DOHH2 (cell line): Measurements from ENCODE around the gene MAP2K3.

Source experiments
- H3F3A ChIP-seq: fragments of 200-600 bp; sonication (generic), shearing (Covaris generic); 2 replicates; pipeline ENCODE4 v1.6.0; 2016; ENCODE audit warnings: antibody characterized with exemption, mild to moderate bottlenecking; ENCODE audit not compliant: control insufficient read depth, insufficient read depth
- H3K27ac ChIP-seq: fragments of 200-600 bp; sonication (generic); 2 replicates; pipeline ENCODE4 v1.5.1; 2014; ENCODE audit warnings: low read depth, mild to moderate bottlenecking, low read length, moderate library complexity
- H3K27me3 ChIP-seq: fragments of 200-600 bp; sonication (generic); 2 replicates; pipeline ENCODE4 v1.6.1; 2014; ENCODE audit warnings: mild to moderate bottlenecking, low read length, mixed read lengths; ENCODE audit not compliant: control insufficient read depth
- H3K36me3 ChIP-seq: fragments of 200-600 bp; sonication (generic); 2 replicates; pipeline ENCODE4 v1.6.1; 2014; ENCODE audit warnings: mild to moderate bottlenecking, low read length, moderate library complexity, mixed read lengths; ENCODE audit not compliant: control insufficient read depth
- H3K4me1 ChIP-seq: fragments of 200-600 bp; sonication (generic); 2 replicates; pipeline ENCODE4 v1.6.1; 2014; ENCODE audit warnings: mild to moderate bottlenecking, low read length, mixed read lengths; ENCODE audit not compliant: control insufficient read depth
- H3K4me2 ChIP-seq: fragments of 200-600 bp; sonication (generic); 2 replicates; pipeline ENCODE4 v1.6.0; 2014; ENCODE audit warnings: mild to moderate bottlenecking, low read length, moderate library complexity
- H3K4me3 ChIP-seq: fragments of 200-600 bp; sonication (generic); 2 replicates; pipeline ENCODE4 v1.5.1; 2014; ENCODE audit warnings: mild to moderate bottlenecking, low read length, mixed read lengths
- H3K79me2 ChIP-seq: fragments of 200-600 bp; sonication (generic); 2 replicates; pipeline ENCODE4 v1.6.1; 2014; ENCODE audit warnings: mild to moderate bottlenecking, low read length, mixed read lengths; ENCODE audit not compliant: control insufficient read depth
- H3K9me2 ChIP-seq: fragments of 200-600 bp; sonication (generic); replicated peaks from 2 replicates; pipeline ENCODE4 v1.6.1; 2014; ENCODE audit warnings: mild to moderate bottlenecking, low read length, mixed read lengths; ENCODE audit not compliant: control insufficient read depth
- H3K9me3 ChIP-seq: fragments of 200-600 bp; sonication (generic); 2 replicates; pipeline ENCODE4 v1.6.1; 2014; ENCODE audit warnings: antibody characterized with exemption, low read length, mixed read lengths; ENCODE audit not compliant: control insufficient read depth, insufficient read depth
- H4K20me1 ChIP-seq: fragments of 200-600 bp; sonication (generic); 2 replicates; pipeline ENCODE4 v1.6.0; 2014; ENCODE audit warnings: low read depth, mild to moderate bottlenecking, antibody characterized with exemption, low read length, moderate library complexity; ENCODE audit not compliant: control insufficient read depth, insufficient read depth
- EZH2phosphoT487 ChIP-seq: fragments of 200-600 bp; sonication (generic); IDR thresholded peaks from 2 replicates; pipeline ENCODE4 v1.6.1; 2017; ENCODE audit warnings: borderline replicate concordance, mild to moderate bottlenecking, antibody characterized with exemption, low read length, moderate library complexity, mixed read lengths
- TF ChIP-seq, protein P1 (sequence below): fragments of 200-600 bp; sonication (generic); IDR thresholded peaks from one replicate; pipeline ENCODE4 v1.5.1; 2014; ENCODE audit warnings: antibody characterized with exemption, mild to moderate bottlenecking, low read depth, low read length; ENCODE audit not compliant: poor library complexity, severe bottlenecking

The MAP2K3 gene

DNA sequence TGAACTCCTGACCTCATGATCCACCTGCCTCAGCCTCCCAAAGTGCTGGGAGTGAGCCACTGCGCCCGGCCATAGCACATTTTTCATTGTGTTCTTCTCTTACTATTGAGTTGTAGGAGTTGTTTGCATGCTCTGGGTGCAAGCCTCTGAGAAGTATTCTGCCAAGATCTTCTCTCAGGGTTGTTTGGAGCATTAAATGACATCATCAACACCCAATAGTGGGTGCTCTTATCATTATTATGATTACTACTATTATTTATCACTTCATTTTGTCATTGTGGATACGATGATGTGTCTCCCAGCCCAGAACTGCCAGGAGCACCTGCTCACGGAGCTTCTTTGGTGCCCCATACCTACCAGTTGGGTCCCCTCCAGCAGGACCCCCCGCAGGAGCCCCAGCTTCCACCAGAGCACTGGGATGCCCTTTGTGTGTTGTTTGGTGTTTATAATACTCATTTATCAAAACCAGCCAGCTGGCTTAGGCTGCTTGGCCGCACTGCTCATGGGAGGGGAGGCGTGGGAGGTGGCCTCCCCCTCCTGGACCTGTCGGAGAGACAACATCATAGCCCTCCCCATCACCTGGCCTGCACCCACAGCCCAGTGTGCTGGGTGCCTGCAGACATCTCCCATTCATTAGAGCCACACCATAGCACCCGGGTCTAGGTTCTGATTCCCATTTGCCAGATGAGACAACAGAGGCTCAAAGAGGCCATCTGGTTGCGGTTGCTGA lies 12.9 kb upstream of the MAP2K3 start:
- Histone ChIP-seq H3F3A (no peaks in the 10 kb centered on the region), H3K9me3 (no peaks in the 10 kb centered on the region), H3K4me3 (no peak overlapping the region), H3K27me3 (0 out of 2 replicates have a peak, but pooled peaks cover 5% of the 10 kb centered on the region), H3K4me2 (no peak overlapping the region), H4K20me1 (no peaks in the 10 kb centered on the region), H3K36me3 (no peaks in the 10 kb centered on the region), H3K79me2 (no peaks in the 10 kb centered on the region), H3K9me2 (no peaks in the 10 kb centered on the region), H3K27ac (no peak overlapping the region), H3K4me1 (peaks cover 36% of the 10 kb centered on the region)
- TF ChIP-seq EZH2phosphoT487: no peak
- TF ChIP-seq, protein P1, sequence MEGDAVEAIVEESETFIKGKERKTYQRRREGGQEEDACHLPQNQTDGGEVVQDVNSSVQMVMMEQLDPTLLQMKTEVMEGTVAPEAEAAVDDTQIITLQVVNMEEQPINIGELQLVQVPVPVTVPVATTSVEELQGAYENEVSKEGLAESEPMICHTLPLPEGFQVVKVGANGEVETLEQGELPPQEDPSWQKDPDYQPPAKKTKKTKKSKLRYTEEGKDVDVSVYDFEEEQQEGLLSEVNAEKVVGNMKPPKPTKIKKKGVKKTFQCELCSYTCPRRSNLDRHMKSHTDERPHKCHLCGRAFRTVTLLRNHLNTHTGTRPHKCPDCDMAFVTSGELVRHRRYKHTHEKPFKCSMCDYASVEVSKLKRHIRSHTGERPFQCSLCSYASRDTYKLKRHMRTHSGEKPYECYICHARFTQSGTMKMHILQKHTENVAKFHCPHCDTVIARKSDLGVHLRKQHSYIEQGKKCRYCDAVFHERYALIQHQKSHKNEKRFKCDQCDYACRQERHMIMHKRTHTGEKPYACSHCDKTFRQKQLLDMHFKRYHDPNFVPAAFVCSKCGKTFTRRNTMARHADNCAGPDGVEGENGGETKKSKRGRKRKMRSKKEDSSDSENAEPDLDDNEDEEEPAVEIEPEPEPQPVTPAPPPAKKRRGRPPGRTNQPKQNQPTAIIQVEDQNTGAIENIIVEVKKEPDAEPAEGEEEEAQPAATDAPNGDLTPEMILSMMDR: no peak

DNA sequence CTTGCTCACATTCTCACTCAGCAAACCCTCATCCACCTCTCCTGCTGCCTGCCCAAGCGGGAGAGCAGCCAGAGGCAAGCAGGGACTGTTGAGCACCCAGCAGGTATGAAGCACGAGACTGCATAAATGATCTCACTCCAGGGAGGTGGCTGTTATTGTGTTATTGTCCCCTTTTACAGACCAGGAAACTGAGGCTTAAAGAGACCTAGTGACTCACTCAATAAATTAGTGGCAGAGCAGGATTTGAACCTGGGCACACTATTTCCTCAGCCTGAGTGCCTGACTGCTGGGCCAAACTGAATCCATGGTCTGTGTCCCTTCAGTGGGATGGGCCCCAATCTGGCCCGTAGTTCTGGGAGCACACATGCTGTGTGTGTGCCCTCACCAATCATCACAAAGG lies 12.3 kb upstream of the MAP2K3 start:
- Histone ChIP-seq H4K20me1 (no peaks in the 10 kb centered on the region), H3K36me3 (no peaks in the 10 kb centered on the region), H3F3A (no peaks in the 10 kb centered on the region), H3K9me2 (no peaks in the 10 kb centered on the region), H3K27ac (no peak overlapping the region), H3K4me1 (peaks cover 34% of the 10 kb centered on the region), H3K9me3 (no peaks in the 10 kb centered on the region), H3K79me2 (no peaks in the 10 kb centered on the region), H3K27me3 (0 out of 2 replicates have a peak, but pooled peaks cover 5% of the 10 kb centered on the region), H3K4me2 (no peak overlapping the region), H3K4me3 (no peak overlapping the region)
- no peak for TF ChIP-seq EZH2phosphoT487
- TF ChIP-seq, protein P1: no peak

DNA sequence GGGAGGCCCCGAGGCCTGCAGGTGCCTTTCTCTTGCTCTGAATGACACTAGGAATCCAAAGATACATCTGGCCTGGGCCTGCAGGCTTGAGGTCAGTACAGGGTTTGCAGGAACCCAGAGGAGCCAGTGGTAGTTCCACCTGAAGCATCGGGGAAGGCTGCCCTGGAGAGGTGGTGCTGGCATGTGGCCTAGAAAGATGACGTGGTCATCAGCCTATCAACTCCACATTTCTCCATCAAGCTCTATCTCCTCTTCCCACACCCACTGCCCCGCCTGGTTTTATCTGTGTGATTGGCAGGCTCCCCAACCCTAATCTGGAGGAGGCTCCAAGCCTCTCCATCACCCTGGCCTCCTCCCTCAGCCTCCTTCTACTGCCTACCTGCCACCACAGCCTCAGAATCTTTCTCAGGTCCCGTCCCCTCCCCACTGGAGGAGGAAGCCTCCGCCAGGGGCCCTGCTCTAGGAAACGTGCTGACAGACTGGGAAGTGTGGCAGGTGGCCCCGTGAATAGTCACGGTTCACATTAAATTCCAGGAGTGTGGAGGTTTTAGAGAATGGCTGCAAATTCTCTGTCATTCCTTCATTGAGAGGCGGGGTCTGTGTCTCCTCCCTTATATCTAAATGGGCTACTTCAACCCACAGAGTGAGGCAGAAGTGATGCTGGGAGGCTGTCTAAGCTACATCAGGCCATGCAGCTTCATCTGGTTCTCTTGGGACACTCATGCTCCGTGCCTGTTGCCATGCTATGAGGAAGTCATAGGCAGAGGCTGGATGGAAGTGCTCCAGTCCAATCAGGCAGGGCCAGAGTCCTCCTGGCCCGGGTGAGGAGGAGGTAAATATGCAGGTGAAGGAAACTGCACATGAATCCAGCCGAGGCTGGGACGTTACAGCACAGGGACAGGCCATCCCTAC lies 11.4 kb upstream of the MAP2K3 start:
- Histone ChIP-seq H4K20me1 (no peaks in the 10 kb centered on the region), H3K4me3 (no peak overlapping the region), H3K27me3 (0 out of 2 replicates have a peak, but pooled peaks cover 5% of the 10 kb centered on the region), H3K36me3 (no peaks in the 10 kb centered on the region), H3K4me2 (no peak overlapping the region), H3K4me1 (peaks cover 26% of the 10 kb centered on the region), H3K27ac (no peak overlapping the region), H3K9me2 (no peaks in the 10 kb centered on the region), H3K79me2 (no peaks in the 10 kb centered on the region), H3K9me3 (no peaks in the 10 kb centered on the region), H3F3A (no peaks in the 10 kb centered on the region)
- TF ChIP-seq, protein P1: no peak
- no peak for TF ChIP-seq EZH2phosphoT487
